C4-2B (cell line): Measurements from ENCODE around the gene MLLT3.

Experiments
- CTCF ChIP-seq: fragments of 450-650 bp; conservative IDR thresholded peaks from 2 replicates; pipeline ENCODE4 v1.5.1; 2017; ENCODE audit warnings: mild to moderate bottlenecking
- ZFX ChIP-seq: fragments of 450-650 bp; IDR thresholded peaks from 2 replicates; pipeline ENCODE4 v1.6.1; 2017

DNA sequence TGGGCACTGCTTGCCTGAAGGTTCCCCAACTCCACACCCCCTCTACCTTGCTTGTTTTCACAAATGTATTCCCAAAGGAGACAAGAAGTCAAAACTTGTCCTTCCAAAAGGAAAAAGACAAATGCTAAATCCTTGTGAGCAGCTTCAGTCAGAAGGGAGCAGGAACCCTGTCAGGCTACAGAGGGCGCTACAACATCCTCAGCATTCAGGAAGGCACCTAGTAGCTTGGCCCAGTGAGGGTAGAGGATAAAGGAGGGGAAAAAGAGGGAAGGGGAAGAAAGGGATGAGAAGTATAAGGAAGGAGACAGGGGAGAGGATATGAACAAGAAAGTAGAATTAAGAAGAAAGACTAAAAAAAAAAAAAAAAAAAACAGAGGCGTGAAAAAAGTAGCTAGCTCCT lies 97.5 kb downstream of the MLLT3 start:
- TF ChIP-seq CTCF: peak; percentile 41
- TF ChIP-seq ZFX: no peak
